ENCODE data around the gene SEMA4G. TPM values are rescaled to one million over a fixed set of nuclear protein-coding genes. Genes with fewer than 3 reads are reported as not detected.

SEMA4G gene
- total and polyA plus RNA-seq, 2 of the 13 experiments (the other 11 are each of a cell fraction or from before 2014, with no cell fraction given) = 46.2 to 207 TPM

- CTCF ChIA-PET (ENCODE audit: low intra/inter-chr PET ratio, low total read pairs) = no interaction called here
- Histone ChIP-seq H3K27ac (ENCODE audit: extremely low read length, insufficient read depth, low read length) (no peak overlapping the region), H3K4me3 (replicated peaks in 1 of 3; ENCODE audit: insufficient read depth in 1 of 3, low read depth in 2 of 3, low read length in 3 of 3) (no peak overlapping the region), H3K36me3 (replicated peaks in 1 of 2; ENCODE audit: control insufficient read depth in 1 of 2, insufficient read depth in 2 of 2, low read length in 2 of 2) (no peaks in the 10 kb centered on the region), H3K4me2 (ENCODE audit: low read depth, low read length) (no peak overlapping the region), H2AFZ (ENCODE audit: low read length) (no peak overlapping the region), H3K4me1 (ENCODE audit: insufficient read depth, low read length) (peaks cover 54% of the 10 kb centered on the region), H3K27me3 (ENCODE audit: control insufficient read depth in 1 of 2, insufficient read depth in 2 of 2, low read length in 2 of 2) (peaks cover 1 to 13% of the 10 kb centered on the region in 2 experiments; a peak in 2 of 5 replicates), H4K20me1 (ENCODE audit: insufficient read depth, low read length) (no peaks in the 10 kb centered on the region), H3K9me3 (ENCODE audit: low read length) (no peaks in the 10 kb centered on the region), H3K9ac (ENCODE audit: insufficient read depth, low read depth, low read length) (no peak overlapping the region), H3K79me2 (ENCODE audit: insufficient read depth, low read length) (no peaks in the 10 kb centered on the region)
- 29% methylated on average over 5 of the region's 5 CpGs for WGBS (ENCODE audit: low lambda C conversion rate)
- POLR2A ChIA-PET = interaction anchor here (0.5 to 6.0 kb wide), 4 partner anchors 14 to 50 kb away, joined by 3 to 56 read pairs (median 12); partner anchors contain the start of genes LZTS2, PDZD7 and SFXN3
- no peak for ATAC-seq
- BruUV-seq (replicated peaks) = no TSS peak
- DNase-seq (ENCODE audit: low spot score) = no peak
- in situ Hi-C loops (cut with HindIII; ENCODE audit: extremely low pct_ligation_motif_present, low pct_unique_long_range_greater_than_20kb) = no loop called here
- intact Hi-C loops (cut with micrococcal nuclease; ENCODE audit: unreplicated experiment) = no loop called here
- TF ChIP-seq CAMTA2 (CRISPR knock-in tag; IDR thresholded peaks at IDR 0.05; ENCODE audit: borderline replicate concordance) (no peak), ZBTB7B (CRISPR knock-in tag; IDR thresholded peaks at IDR 0.05) (no peak), E2F5 (CRISPR knock-in tag; conservative IDR thresholded peaks at IDR 0.05) (no peak), CSRNP2 (CRISPR knock-in tag; conservative IDR thresholded peaks at IDR 0.05; ENCODE audit: low read depth) (no peak), FOXK1 (CRISPR knock-in tag; IDR thresholded peaks at IDR 0.05; ENCODE audit: borderline replicate concordance, low read depth) (no peak), ZNF263 (CRISPR knock-in tag; IDR thresholded peaks at IDR 0.05) (no peak)
- FAIRE-seq = no peak
These were observed 47.5 kb downstream of the SEMA4G start for GRCh38 chr10:101016814-101017213.
